A673 (cell line): ENCODE data around the gene PLA2G10.
"Not testable (repeated sequence)": the region's sequence is repeated elsewhere in the genome, so short reads cannot be mapped to it uniquely, and the experiment has no call there.

Experiments used
- EZH2 ChIP-seq: fragments of 200-600 bp; sonication (generic); IDR thresholded peaks from 2 replicates; pipeline ENCODE4 v1.6.1; 2017; ENCODE audit warnings: borderline replicate concordance, low read depth, mild to moderate bottlenecking, mixed read lengths, antibody characterized with exemption, low read length; ENCODE audit not compliant: poor library complexity, severe bottlenecking
- TF ChIP-seq, protein P1 (sequence below): fragments of 300-800, 200-600 bp; sonication (generic); conservative IDR thresholded peaks from 2 replicates; pipeline ENCODE4 v1.5.1; 2017; ENCODE audit warnings: low read depth, mild to moderate bottlenecking, antibody characterized with exemption, low read length, moderate library complexity, mixed read lengths

DNA sequence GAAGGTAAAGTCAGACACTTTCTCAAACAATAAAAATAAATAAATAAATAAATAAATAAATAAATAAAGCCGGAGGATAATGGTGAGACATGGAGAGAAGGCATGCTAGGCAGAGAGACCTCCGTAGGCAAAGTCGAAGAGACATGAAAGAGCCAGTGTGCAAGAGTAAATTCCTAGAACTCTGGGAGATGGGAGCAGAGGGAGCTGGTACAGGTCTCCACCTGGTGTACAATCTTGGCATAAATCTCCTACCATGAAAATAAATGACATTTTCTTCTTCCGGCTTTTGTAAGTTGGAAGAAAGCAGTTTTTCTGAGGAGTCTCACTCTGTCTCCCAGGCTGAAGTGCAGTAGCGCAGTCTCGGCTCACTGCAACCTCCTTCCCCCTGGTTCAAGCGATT, 7.8 kb upstream of the PLA2G10 start:
- TF ChIP-seq, protein P1, sequence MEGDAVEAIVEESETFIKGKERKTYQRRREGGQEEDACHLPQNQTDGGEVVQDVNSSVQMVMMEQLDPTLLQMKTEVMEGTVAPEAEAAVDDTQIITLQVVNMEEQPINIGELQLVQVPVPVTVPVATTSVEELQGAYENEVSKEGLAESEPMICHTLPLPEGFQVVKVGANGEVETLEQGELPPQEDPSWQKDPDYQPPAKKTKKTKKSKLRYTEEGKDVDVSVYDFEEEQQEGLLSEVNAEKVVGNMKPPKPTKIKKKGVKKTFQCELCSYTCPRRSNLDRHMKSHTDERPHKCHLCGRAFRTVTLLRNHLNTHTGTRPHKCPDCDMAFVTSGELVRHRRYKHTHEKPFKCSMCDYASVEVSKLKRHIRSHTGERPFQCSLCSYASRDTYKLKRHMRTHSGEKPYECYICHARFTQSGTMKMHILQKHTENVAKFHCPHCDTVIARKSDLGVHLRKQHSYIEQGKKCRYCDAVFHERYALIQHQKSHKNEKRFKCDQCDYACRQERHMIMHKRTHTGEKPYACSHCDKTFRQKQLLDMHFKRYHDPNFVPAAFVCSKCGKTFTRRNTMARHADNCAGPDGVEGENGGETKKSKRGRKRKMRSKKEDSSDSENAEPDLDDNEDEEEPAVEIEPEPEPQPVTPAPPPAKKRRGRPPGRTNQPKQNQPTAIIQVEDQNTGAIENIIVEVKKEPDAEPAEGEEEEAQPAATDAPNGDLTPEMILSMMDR = not testable (repeated sequence)
- not testable (repeated sequence) for TF ChIP-seq EZH2
